Activated naive CD4-positive, alpha-beta T cell treated with anti-CD3 and anti-CD28 coated beads, Interleukin-2, amount 50 U/mL, for 72 hours (primary cell): ENCODE data around the gene TTYH2. TPM values are rescaled to one million over a fixed set of nuclear protein-coding genes. Genes with fewer than 3 reads are reported as not detected.

Experiments used
- ATAC-seq, 2 donors: fragments of 150-1000 bp; cut with Tn5 transposase; 2 replicates each; pipeline ENCODE4 v1.10.0; 2021; ENCODE audit warnings: mild to moderate bottlenecking in 2 of 2, moderate library complexity in 2 of 2
- DNase-seq, 2 donors: peaks; one replicate each; pipeline ENCODE4 v3.0.0; 2021 to 2022; ENCODE audit warnings: low spot score in 2 of 2
- H3K27ac Mint-ChIP-seq, 2 donors: one replicate each; pipeline ENCODE4 v1.8.0; 2022; ENCODE audit warnings: mild to moderate bottlenecking in 2 of 2, mixed read lengths in 2 of 2
- H3K36me3 Mint-ChIP-seq, 2 donors: one replicate each; pipeline ENCODE4 v1.8.0; 2022; ENCODE audit warnings: mixed read lengths in 2 of 2
- H3K9me3 Mint-ChIP-seq, 2 donors: one replicate each; pipeline ENCODE4 v1.8.0; 2022; ENCODE audit warnings: mixed read lengths in 2 of 2
- total RNA-seq, 2 donors: library from RNA; stranded (reverse); gene quantifications; one replicate each; pipeline ENCODE4 v1.2.3, GENCODE V29; 2022

The TTYH2 gene
- total RNA-seq = 1 to 10 TPM; 2.2 to 5.6 TPM

GRCh38 chr17:74212913-74213791, at the start of gene TTYH2:
TSS of gene TTYH2 (plus strand) at chr17:74213571. CDS start at chr17:74213588, 17 bp downstream.
- DNase-seq (peak; percentile 67 to 68), ATAC-seq (peak; percentile 76 to 81)
- Mint-ChIP-seq H3K36me3 (peaks cover 0 to 5% of the 10 kb centered on the region in 2 donors), H3K27ac (peak within 1 kb of the TSS in 1 of 2 donors; percentile 90), H3K9me3 (no peaks in the 10 kb centered on the region)

- H3K9me3 Mint-ChIP-seq = no peaks in the 10 kb centered on the region
- H3K27ac Mint-ChIP-seq = no peak overlapping the region
- no peak for DNase-seq
- no peak for ATAC-seq
- H3K36me3 Mint-ChIP-seq = no peaks in the 10 kb centered on the region
Observed at GRCh38 chr17:74163836-74164235, 49.5 kb upstream of the TTYH2 start.

- Mint-ChIP-seq H3K27ac (no peak overlapping the region), H3K9me3 (no peaks in the 10 kb centered on the region), H3K36me3 (no peaks in the 10 kb centered on the region)
- no peak for DNase-seq
- no peak for ATAC-seq
Observed at GRCh38 chr17:74164446-74165045, 48.8 kb upstream of the TTYH2 start.

- H3K9me3 Mint-ChIP-seq = no peaks in the 10 kb centered on the region
- H3K36me3 Mint-ChIP-seq = no peaks in the 10 kb centered on the region
- DNase-seq (no peak), ATAC-seq (no peak)
- no peak overlapping the region for H3K27ac Mint-ChIP-seq
Observed at GRCh38 chr17:74165797-74166365, 47.5 kb upstream of the TTYH2 start.

- Mint-ChIP-seq H3K27ac (no peak overlapping the region), H3K9me3 (no peaks in the 10 kb centered on the region), H3K36me3 (no peaks in the 10 kb centered on the region)
- DNase-seq = no peak
- no peak for ATAC-seq
Observed at GRCh38 chr17:74170924-74171323, 42.4 kb upstream of the TTYH2 start.

GRCh38 chr17:74172700-74173099, 40.7 kb upstream of the TTYH2 start:
- ATAC-seq = no peak
- DNase-seq = no peak
- Mint-ChIP-seq H3K36me3 (no peaks in the 10 kb centered on the region), H3K27ac (no peak overlapping the region), H3K9me3 (no peaks in the 10 kb centered on the region)

GRCh38 chr17:74176546-74177001, 36.8 kb upstream of the TTYH2 start:
- peak overlapping the region in 1 of 2 donors; percentile 24 for H3K27ac Mint-ChIP-seq
- peak; percentile 67 to 69 for ATAC-seq
- H3K9me3 Mint-ChIP-seq = no peaks in the 10 kb centered on the region
- H3K36me3 Mint-ChIP-seq = no peaks in the 10 kb centered on the region
- DNase-seq = peak in 1 of 2 donors; percentile 45

GRCh38 chr17:74177018-74177450, 36.3 kb upstream of the TTYH2 start:
- Mint-ChIP-seq H3K27ac (peak overlapping the region in 1 of 2 donors; percentile 24), H3K36me3 (no peaks in the 10 kb centered on the region), H3K9me3 (no peaks in the 10 kb centered on the region)
- DNase-seq (no peak), ATAC-seq (no peak)

- ATAC-seq = no peak
- DNase-seq = no peak
- Mint-ChIP-seq H3K36me3 (no peaks in the 10 kb centered on the region), H3K27ac (no peak overlapping the region), H3K9me3 (no peaks in the 10 kb centered on the region)
Observed at GRCh38 chr17:74179576-74179975, 33.8 kb upstream of the TTYH2 start.

GRCh38 chr17:74180336-74180735, 33.0 kb upstream of the TTYH2 start:
- Mint-ChIP-seq H3K9me3 (no peaks in the 10 kb centered on the region), H3K36me3 (no peaks in the 10 kb centered on the region), H3K27ac (no peak overlapping the region)
- ATAC-seq (no peak), DNase-seq (no peak)

- Mint-ChIP-seq H3K9me3 (no peaks in the 10 kb centered on the region), H3K36me3 (no peaks in the 10 kb centered on the region), H3K27ac (no peak overlapping the region)
- DNase-seq (no peak), ATAC-seq (no peak)
Observed at GRCh38 chr17:74181341-74181740, 32.0 kb upstream of the TTYH2 start.

GRCh38 chr17:74182041-74182723, 31.2 kb upstream of the TTYH2 start:
- no peak for DNase-seq
- H3K36me3 Mint-ChIP-seq = no peaks in the 10 kb centered on the region
- H3K27ac Mint-ChIP-seq = no peak overlapping the region
- H3K9me3 Mint-ChIP-seq = no peaks in the 10 kb centered on the region
- ATAC-seq = no peak

- Mint-ChIP-seq H3K36me3 (no peaks in the 10 kb centered on the region), H3K9me3 (no peaks in the 10 kb centered on the region), H3K27ac (no peak overlapping the region)
- ATAC-seq (no peak), DNase-seq (no peak)
Observed at GRCh38 chr17:74183411-74183810, 30.0 kb upstream of the TTYH2 start.

GRCh38 chr17:74185571-74186185, 27.7 kb upstream of the TTYH2 start:
- H3K27ac Mint-ChIP-seq = no peak overlapping the region
- ATAC-seq (no peak), DNase-seq (no peak)
- no peaks in the 10 kb centered on the region for H3K36me3 Mint-ChIP-seq
- H3K9me3 Mint-ChIP-seq = no peaks in the 10 kb centered on the region

- DNase-seq (no peak), ATAC-seq (no peak)
- H3K36me3 Mint-ChIP-seq = no peaks in the 10 kb centered on the region
- H3K9me3 Mint-ChIP-seq = no peaks in the 10 kb centered on the region
- no peak overlapping the region for H3K27ac Mint-ChIP-seq
Observed at GRCh38 chr17:74186498-74186897, 26.9 kb upstream of the TTYH2 start.

GRCh38 chr17:74187761-74188160, 25.6 kb upstream of the TTYH2 start:
- no peak for ATAC-seq
- no peaks in the 10 kb centered on the region for H3K36me3 Mint-ChIP-seq
- H3K9me3 Mint-ChIP-seq = no peaks in the 10 kb centered on the region
- DNase-seq = no peak
- no peak overlapping the region for H3K27ac Mint-ChIP-seq
